Kidney epithelial cell (primary cell): ENCODE measurements around the gene SCAMP3. TPM values are rescaled to one million over a fixed set of nuclear protein-coding genes. Genes with fewer than 3 reads are reported as not detected.
A peak's percentile ranks its signal among the peaks of the same experiment; 100 is the strongest.

ENCODE experiments used
- DNase-seq: peaks from one replicate; pipeline ENCODE4 v3.0.0-alpha.2; 2010; ENCODE audit warnings: low read depth
- H3K27me3 ChIP-seq: 2 replicates; pipeline ENCODE4 v1.6.0; 2011; ENCODE audit warnings: low read length; ENCODE audit not compliant: control insufficient read depth, insufficient read depth
- H3K36me3 ChIP-seq: 2 replicates; pipeline ENCODE4 v1.5.1; 2011; ENCODE audit warnings: low read length; ENCODE audit not compliant: control insufficient read depth, insufficient read depth
- H3K4me3 ChIP-seq: 2 replicates; pipeline ENCODE4 v1.5.1; 2011; ENCODE audit warnings: low read depth, mild to moderate bottlenecking, control low read depth, low read length
- CTCF ChIP-seq: IDR thresholded peaks from 2 replicates; pipeline ENCODE4 v1.5.1; 2011; ENCODE audit warnings: mild to moderate bottlenecking, moderate library complexity, low read length, control low read depth, inconsistent platforms; ENCODE audit not compliant: insufficient read depth, poor library complexity, severe bottlenecking
- total RNA-seq: library from RNA; depleted of rRNA; stranded (reverse); fragments of >200 nt; gene quantifications from 2 replicates; pipeline ENCODE4 v1.2.3, GENCODE V29; 2015

SCAMP3 gene
- total RNA-seq = 93.8 and 108 TPM in 2 replicates

GRCh38 chr1:155261852-155262673, at the start of gene SCAMP3:
Gene SCAMP3, minus strand, starts transcription at chr1:155262360. Its CDS starts 209 bp downstream, at chr1:155262151.
- H3K27me3 ChIP-seq = no peaks in the 10 kb centered on the region
- H3K36me3 ChIP-seq = peaks cover 1% of the 10 kb centered on the region
- peak; percentile 98 for DNase-seq
- peak within 1 kb of the TSS; percentile 74 for H3K4me3 ChIP-seq
- TF ChIP-seq CTCF = no peak

- TF ChIP-seq CTCF = no peak
- Histone ChIP-seq H3K36me3 (peaks cover 4% of the 10 kb centered on the region), H3K27me3 (no peaks in the 10 kb centered on the region), H3K4me3 (peak overlapping the region; percentile 84)
- no peak for DNase-seq
Observed at GRCh38 chr1:155309423-155310021, 47.4 kb upstream of the SCAMP3 start.

GRCh38 chr1:155308493-155309422, 46.6 kb upstream of the SCAMP3 start, which contains the start of gene FDPS:
Gene FDPS, plus strand, starts transcription at chr1:155308866. Its CDS starts 924 bp downstream, at chr1:155309790.
- H3K36me3 ChIP-seq = peaks cover 4% of the 10 kb centered on the region
- DNase-seq = peak; percentile 96
- H3K4me3 ChIP-seq = peak within 1 kb of the TSS; percentile 84
- H3K27me3 ChIP-seq = no peaks in the 10 kb centered on the region
- no peak for TF ChIP-seq CTCF

- TF ChIP-seq CTCF = peak; percentile 38
- no peak for DNase-seq
Observed at GRCh38 chr1:155307247-155307740, 45.1 kb upstream of the SCAMP3 start.

GRCh38 chr1:155305881-155306391, 43.8 kb upstream of the SCAMP3 start:
- TF ChIP-seq CTCF = no peak
- no peaks in the 10 kb centered on the region for H3K36me3 ChIP-seq
- DNase-seq = no peak
- no peaks in the 10 kb centered on the region for H3K27me3 ChIP-seq
- H3K4me3 ChIP-seq = no peak overlapping the region

More at GRCh38 chr1:155307247-155307740, 45.1 kb upstream of the SCAMP3 start:
- Histone ChIP-seq H3K27me3 (no peaks in the 10 kb centered on the region), H3K4me3 (no peak overlapping the region), H3K36me3 (no peaks in the 10 kb centered on the region)
